ENCODE results near the gene ARMS2.

The ARMS2 gene

DNA sequence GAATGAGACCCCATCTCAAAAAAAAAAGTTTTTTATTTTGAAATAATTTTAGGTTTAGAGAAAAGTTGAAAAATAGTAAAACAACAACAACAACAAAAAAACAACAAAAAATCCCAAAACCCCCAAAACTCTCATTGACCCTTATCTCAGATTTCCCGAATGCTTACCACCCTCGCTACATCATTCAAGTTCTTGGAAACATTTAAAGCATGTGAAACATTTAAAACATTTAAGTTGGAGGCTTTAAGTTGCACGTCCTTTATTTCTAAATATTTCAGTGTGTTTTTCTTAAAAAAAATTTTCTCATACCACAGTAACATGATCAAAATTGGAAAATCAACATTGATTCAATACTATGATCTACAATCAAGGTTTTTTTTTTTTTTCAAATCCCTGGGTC lies 382 bp upstream of the ARMS2 start:
- no peak for DNase-seq

DNA sequence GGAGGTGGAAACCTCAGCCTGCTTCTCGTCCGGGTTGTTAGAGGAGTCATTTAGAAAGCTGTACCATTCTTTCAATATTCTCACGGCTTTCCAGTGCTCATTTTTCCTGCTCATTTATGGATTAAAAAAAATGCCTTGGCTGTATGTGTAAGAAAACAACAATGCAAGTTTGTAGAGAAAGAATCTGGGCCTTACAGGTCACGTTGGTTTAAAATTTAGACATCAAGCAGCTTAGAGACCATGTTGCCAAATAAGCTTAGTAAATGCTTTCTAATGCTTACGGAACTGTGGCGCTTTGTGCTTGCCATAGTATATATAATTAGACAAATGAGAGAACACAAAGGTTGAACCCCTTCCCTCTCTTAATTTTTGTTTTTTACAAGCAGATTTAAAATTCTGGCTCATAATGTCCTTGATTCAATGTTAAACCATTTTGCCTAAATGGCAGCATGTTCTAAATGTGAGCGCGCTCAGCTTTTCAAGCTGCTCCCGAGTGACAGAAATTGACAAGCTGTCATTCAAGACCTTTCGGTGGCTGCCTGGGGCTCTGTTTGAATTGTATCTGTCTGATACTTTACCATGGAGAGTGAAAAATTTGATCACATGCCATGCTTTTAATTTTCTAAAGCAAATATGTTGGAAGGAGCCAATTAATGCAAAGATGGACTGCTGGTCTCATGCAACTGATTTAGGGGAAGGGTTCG lies 1.1 kb downstream of the ARMS2 start:
- DNase-seq, result no peak

DNA sequence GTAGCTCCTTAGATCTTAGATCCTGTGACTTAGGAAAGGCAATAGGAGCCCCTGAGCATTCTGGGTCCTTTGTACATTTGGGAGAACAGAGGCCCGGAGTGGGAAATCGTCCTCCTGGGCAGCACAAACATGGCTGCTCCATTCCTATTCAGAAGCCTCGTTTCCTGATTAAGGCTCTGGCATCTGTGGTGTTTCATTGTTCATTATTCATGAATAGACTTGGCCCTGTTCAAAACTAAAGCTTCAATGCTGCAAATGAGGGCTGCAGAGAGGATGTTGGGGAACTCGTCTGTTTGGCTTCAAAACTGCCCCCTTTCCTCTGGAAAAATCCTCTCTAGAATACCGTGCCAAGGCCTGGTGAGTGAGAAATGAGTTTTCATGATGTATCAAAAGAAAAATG lies 3.5 kb downstream of the ARMS2 start:
- no peak for DNase-seq

DNA sequence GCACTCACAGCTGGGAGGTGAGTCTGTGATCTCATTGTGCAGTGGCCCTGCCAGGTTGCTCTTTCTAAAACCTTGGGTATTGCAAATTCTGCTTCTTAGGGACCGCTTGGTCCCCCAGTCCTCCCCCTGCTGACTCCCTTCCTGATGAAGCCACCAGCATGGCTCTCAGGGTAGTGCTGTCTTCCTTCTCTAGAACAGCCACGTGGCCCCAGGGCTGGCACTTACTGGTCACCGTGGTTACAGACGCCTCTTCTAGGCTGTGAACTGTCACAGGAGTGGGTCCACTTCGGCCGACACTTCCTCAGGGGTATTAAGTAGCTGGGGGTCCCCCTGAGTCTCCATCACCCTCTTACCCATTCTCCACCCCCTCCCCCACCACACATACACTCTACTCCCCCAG lies 4.2 kb downstream of the ARMS2 start:
- no peak for DNase-seq

DNA sequence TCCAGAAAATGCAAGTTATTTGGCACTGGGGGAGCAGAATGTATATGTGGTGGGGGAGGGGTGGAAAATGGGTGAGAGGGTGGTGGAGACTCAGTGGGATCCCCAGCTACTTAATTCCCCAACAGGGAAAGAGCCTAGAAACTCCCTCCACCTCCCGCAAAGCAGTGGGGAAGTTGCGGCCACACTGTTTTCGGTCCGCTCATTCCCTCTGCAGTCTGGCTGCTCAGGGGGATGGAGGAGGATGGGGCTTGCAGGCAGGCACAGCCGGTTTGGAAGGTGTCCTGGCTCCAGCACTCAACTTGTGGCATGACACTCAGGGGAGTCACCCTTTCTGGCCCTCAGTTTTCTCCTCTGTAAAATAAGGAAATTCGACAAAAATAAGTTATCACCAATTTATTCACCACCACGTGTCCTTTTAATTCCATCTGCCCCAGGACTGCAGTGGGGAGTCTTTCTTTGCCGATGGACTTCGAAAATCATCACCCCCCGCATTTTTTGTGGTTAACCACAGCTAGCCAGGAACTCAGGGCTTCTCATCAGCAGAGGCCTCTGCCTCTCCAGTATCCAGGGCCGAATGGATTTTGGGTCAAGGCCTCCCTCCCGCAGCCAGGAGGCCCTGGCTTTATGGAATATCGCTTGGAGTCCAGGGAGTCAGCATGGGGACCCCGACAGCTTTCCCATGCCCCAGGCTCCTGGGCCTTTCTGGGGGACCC lies 5.3 kb downstream of the ARMS2 start:
- DNase-seq, result no peak

DNA sequence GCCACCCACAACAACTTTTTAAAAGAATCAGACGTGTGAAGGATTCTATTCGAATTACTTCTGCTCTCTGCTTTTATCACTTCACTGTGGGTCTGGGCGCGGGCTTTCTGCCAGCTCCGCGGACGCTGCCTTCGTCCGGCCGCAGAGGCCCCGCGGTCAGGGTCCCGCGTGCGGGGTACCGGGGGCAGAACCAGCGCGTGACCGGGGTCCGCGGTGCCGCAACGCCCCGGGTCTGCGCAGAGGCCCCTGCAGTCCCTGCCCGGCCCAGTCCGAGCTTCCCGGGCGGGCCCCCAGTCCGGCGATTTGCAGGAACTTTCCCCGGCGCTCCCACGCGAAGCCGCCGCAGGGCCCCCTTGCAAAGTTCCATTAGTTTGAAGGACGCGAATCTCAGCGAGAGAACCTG lies 6.4 kb downstream of the ARMS2 start:
- no peak for DNase-seq

DNA sequence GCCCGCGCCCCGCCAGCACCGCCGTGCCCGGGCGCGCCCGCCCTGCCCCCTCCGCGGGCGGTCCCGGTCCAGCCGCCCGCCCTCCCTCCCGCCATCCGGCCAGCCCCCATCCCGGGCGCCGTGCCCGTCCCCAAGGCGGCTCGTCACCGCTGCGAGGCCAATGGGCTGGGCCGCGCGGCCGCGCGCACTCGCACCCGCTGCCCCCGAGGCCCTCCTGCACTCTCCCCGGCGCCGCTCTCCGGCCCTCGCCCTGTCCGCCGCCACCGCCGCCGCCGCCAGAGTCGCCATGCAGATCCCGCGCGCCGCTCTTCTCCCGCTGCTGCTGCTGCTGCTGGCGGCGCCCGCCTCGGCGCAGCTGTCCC lies 6.9 kb downstream of the ARMS2 start, which contains the start of gene HTRA1:
Gene HTRA1 (plus strand): TSS at position 187 of the 362 bp plus-strand sequence. CDS start 100 bp downstream, at position 287.
- DNase-seq, result no peak

DNA sequence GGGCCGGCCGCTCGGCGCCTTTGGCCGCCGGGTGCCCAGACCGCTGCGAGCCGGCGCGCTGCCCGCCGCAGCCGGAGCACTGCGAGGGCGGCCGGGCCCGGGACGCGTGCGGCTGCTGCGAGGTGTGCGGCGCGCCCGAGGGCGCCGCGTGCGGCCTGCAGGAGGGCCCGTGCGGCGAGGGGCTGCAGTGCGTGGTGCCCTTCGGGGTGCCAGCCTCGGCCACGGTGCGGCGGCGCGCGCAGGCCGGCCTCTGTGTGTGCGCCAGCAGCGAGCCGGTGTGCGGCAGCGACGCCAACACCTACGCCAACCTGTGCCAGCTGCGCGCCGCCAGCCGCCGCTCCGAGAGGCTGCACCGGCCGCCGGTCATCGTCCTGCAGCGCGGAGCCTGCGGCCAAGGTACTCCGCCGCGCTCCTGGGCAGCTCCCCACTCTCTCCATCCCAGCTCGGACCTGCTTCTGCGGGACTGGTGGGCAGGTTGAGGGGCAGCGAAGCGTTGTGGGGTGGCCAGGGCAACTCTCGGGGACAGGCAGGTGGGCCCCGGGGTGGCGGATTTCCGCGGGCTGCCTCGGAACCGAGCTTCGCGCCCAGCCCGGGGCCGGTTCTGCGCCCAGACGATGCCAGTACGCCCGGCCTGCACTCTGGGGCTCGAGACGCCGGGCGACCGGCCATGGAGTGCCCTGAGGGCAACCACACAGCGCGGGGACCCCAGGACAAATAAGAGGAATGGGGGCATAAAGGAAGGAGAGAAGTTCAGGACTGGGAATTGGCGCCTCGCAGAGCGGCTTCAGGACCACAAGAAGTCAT lies 7.5 kb downstream of the ARMS2 start:
- DNase-seq, result no peak

DNA sequence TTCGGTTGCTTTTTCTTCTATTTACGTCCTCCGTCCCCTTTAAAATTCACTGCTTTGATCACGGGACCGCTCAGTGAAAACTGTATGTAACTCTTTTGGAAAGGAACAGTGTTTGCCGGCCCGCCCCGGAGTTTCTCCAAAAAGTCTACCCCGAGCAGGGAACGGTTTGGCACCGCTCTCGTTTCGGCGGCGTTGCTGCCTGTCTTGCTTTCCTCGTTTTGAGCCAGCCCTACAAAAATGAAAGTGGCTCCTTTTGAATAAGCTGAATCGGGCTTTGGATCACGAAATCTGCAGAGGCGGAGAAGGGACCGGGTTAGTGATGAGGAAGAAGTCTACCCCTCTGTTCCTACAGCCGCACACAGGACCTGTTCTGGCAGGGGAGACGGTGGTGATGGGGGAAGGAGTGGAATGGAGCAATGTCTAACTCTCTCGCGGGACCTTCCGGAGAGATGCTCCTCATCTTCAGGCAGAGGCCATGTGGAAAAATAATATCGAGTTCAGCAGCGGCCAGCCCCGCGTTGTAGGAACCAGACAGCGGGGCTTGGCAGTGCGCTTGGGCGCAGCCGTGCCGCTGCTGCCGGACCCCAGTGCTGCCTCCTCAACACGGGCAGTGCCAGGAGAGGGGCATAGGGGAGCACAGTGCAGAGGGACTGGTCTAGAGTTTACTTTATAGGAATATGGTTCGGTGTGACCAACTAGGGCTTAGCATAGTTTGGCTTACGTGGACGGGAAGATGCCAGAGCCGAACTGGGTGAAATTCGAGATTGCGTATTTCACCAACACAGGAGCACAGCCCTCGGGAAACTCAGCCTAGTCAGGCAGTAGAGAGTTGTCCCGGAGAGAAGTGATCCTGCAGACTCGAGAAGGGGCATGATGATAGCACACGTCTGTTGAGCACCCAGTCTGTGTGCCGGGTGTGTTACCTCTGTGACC lies 8.3 kb downstream of the ARMS2 start:
- no peak for DNase-seq

DNA sequence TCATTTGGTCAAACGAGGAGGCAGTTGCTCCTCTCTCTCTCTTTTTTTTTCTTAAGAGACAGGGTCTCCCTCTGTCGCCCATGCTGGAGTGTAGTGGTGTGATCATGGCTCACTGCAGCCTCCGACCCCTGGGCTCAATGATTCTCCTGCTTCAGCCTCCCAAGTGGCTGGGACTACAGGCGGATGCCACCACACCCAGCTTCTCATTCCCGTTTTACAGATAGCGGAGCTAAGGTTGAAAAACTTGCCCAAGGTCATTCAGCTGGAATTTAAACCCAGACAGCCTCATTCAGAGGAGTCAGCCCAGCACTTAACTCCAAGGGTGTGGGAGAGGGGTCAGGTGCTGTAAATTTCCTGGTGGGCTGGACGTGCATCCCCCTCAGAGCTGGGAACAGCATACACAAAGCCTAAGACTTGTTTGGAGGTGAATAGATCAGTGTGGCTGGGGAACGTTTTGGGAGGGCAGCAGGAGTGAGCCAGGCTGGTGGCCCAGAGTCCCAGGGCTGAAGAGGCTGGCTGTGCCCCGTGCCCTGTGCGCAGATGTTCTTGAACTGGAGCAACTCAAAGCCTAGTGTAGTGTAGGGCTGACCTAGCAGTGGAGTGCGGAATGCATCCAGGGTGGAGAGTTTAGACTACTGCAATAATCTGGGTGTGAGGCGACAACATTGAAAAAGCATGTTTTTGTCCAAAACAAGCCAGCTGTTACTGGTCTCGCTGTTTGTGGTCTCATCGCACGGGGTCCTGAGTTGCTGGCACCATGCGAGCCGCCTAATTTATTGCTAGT lies 9.2 kb downstream of the ARMS2 start:
- no peak for DNase-seq

DNA sequence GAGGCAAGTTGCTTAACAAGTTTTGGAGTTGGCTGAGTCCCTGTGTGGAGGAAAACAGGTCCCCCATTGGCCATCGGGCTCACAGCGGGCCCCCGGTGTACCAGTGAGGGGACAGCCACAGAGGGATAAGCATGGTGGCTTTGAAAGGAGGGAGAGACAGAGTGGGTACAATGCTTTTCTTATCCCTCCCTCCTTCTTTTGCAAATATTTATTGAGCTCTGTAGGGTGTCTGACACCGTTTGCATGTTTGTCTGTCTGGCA lies 9.7 kb downstream of the ARMS2 start:
- no peak for DNase-seq

DNA sequence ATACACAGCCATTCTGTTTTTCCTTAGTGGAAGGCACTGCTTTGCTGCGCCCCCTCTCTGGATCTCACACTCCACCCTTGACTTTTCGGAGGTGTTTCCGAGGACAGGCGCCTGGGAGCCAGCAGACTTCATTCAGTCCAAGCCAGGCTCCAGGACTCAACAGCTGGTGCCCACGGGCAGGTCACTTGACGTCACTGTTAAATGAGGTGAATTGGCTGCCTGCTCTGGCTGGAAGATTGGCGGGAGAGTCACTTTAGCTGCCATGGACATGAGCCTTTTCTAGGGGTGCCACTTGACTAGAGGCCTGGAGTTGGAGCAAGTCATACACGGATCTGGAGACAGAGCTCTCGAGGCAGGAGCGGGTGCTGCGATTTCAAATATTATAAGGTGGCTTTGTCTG lies 10.1 kb downstream of the ARMS2 start:
- no peak for DNase-seq

DNA sequence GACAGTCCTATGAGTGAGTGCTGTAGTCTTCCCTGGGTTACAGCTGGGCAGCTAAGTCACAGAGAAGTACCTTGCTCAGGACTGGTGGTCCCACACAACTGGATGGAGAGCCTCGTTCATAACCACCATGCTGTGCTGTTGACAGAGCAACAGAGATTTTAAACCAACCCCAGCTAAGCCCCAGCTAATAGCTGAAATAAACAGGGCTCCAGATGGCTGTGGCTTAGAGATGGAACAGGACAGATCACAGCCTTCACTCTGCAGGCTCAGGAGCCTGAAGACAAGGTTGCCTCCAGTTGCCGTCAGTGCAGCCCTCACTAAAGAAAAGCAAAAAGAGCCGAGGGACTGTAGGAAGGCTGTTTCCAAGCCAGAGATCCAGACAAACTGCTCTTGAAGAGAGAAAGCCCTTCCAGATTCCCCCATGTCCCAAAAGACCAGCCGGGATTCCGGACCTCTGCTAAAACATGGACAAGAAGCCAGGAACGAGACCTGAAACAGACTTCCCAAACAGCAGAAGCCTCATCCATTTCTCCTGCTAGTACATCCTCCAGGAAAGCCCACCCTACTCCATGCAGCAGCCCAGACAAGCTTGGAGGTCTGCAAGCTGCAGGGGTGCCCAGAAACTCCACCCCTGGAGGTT lies 11.1 kb downstream of the ARMS2 start:
- DNase-seq, result no peak

DNA sequence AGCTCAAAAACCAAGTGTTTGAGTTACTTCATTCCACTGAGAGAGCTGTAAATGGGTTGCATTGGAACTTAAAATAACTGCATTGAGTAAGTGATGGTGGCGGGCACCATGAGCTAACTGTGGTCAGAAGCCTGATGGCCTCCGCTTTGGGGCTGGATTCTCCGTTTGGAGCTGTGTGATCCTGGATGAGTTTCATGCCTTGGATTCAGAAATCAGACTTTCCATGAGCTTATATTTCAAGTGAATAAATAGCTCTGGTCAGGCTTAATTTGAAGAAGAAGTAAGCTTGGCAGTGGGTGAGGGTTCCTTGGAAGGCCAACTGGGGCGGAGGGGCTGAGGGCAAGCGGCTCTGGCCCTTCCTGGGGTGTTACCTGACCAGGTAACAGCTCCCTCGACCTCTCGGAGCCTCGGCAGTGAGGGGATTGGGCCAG lies 12.5 kb downstream of the ARMS2 start:
- DNase-seq, result no peak

DNA sequence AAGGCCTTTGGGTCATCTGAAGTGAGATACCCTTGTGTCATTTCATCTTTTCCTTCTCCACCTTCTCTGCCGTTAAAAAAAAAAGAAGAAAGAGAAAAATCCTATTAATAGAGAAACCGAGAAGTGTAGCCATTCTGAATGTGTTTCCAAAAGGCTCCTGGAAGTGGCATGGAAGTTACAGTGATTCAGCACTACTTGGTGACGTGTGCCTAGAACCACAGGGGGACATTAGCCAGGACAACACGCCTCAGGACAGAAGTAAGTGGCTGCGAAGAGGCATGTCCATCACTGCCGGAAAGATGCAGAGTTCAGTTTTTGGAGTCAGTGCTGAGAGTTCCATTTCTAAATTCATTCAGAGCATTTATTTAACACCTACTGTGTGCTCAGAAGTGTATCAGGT lies 13.2 kb downstream of the ARMS2 start:
- DNase-seq, result no peak

DNA sequence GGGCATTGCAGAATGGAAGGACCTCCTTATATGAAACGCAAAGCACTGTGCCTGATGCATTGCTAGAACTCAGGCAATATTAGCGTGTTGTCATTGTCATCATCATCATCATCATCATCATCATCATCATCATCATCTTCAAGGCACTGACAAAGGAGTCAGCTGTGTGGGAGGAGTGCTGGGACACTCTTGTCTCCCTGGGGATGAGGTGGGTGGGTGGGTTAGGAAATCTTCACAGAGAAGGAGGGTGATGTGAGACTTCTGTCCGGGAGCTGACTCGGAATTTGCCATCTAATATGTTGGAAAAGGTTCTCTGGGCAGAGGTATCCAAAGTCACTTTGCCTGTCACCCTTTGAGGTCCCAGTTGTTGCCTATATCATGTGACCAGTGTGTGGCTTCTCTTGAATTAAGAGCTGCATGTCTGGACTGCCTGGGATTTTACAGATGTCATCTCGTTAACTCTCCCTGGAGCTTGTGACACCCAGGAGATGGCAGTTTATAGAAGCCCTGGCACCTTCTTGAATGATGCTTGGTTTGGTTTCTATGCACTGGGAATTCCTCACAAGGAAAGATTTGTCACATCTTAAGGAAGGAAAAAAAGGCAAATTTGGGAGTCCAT lies 14.0 kb downstream of the ARMS2 start:
- DNase-seq, result no peak

DNA sequence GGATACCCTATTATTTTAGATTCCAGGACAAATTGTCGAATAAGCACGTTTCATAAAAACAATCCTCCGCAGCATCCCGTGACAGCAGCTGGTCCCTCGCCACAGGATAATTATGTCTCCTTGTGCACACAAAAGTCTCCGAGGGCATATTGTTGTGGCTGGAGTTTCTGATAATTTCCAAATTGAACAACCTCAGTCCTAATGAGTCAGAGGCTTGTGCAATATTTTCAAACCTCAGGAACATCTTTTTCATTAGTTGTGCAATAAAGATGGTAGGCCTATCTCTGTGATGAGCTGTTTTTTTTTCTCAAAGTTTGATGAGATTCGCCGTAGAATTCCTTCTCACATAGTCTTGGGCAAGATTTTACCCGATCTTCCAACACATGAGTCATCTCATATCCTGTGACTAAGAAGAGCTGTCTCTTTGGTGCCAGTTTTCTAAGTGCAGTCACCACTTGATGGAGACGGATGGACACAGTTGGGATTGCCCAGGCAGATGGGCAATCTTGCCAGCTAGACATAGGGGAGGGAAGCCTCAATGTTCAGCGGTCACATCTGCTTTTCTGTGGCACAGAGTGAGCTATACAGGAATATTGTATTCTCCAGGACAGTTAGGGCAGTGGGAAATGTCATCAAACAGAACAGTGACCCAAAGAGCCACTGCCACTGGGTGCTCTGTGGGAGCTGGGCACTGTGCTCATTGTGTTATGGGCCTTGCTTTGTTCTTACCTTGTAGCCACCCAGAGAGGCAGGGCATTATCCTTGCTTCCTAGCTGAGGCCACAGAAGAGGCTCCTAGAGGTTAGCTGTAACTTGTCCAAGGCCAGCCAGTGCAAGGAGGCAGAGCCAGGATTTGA lies 14.7 kb downstream of the ARMS2 start:
- peak in 1 of 2 donors; percentile 38 for DNase-seq

DNA sequence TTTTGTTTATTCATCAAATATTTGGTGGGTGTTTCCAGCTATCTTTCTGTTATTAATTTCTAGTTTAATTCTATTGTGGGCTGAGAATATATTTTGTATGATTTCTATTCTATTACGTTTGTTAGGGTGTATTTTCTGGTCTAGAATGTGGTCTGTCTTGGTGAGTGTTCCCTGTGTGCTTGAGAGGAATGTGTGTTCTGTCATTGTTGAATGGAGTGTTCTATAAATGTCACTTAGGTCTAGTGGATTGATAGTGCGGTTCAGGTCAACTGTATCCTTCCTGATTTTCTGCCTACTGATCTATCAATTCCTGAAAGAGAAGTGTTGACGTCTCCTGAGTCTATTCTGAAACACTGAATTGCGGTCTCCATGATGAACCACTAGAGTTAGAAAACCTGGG lies 15.4 kb downstream of the ARMS2 start:
- DNase-seq, result no peak

DNA sequence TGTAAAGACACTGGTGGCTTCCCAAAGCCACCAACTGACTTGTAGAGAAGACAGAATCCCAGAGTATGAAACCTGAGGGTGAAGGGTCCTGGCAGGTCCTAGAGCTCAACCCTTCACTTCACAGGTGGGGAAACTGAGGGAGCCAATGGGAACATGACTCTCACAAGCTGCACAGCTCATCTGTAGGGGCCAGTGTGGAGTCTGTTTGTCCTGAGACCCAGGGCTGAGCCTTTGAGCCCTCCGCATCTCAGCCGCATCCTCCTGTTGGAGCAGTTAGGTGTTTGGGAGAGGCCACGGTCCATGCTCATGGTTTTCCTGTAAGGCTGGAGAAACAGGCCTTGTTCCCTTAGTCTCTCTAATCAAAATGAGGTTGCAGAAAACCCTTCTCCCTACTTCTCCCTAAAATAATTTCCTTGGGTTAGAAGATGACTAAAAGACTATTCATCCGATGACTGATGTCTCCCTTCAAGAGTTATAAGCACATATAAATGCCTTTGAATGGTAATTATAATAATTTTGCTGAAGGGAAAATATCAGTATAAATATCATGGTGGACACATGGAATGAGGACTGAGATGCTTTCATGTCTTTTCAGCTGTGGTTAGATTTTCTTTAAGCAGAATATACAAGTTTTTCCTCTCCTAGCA lies 17.2 kb downstream of the ARMS2 start:
- DNase-seq, result no peak

DNA sequence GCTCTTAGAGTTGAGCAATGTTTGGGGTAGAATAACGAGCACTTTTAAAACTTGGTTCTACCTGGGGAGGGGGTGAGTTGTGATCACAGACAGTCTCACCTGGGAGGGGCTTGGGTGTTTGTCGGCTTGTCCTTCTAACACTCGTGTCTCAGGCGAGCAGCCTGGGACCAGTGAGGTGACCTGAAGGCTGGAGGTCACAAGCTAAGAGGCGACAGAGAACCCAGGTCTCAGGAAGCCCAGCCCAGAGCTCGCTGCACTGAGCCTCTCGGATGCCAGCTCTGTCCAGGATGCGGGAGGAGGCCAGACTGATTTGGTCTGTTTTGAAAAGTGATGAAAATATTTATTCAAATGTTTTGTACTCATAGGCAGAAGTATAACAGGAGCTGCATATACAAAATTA lies 18.7 kb downstream of the ARMS2 start:
- DNase-seq, result no peak
